ENCODE results near the gene MRPL22. TPM values are rescaled to one million over a fixed set of nuclear protein-coding genes. Genes with fewer than 3 reads are reported as not detected.

The MRPL22 gene
- total RNA-seq, 1 experiment from 2014 or later: 68.3 TPM

- H3K4me1 ChIP-seq (ENCODE audit: control insufficient read depth in 1 of 2, insufficient read depth in 2 of 2, low read length in 2 of 2): peaks cover 8 to 9% of the 10 kb centered on the region in 2 experiments
- peaks cover 72% of the 10 kb centered on the region for H3K79me2 ChIP-seq (ENCODE audit: insufficient read depth, low read length)
- RAD21 ChIA-PET (ENCODE audit: low non-redundant PET in 1 of 2, low total read pairs in 2 of 2, uncharacterized antibody in 2 of 2, unreplicated experiment in 2 of 2): no interaction called here
- H3K9me3 ChIP-seq (ENCODE audit: control insufficient read depth in 1 of 2, insufficient read depth in 1 of 2, low read depth in 1 of 2, low read length in 2 of 2): no peaks in the 10 kb centered on the region
- no peak overlapping the region for H3K27ac ChIP-seq (ENCODE audit: low read depth, low read length)
- no peak overlapping the region for H3K4me2 ChIP-seq (ENCODE audit: low read length)
- no peak overlapping the region for H2AFZ ChIP-seq (ENCODE audit: low read depth, low read length, poor library complexity, severe bottlenecking)
- H3K4me3 ChIP-seq (replicated peaks in 1 of 2; ENCODE audit: low read depth in 1 of 2, low read length in 2 of 2): no peak overlapping the region
- intact Hi-C loops (cut with micrococcal nuclease): no loop called here
- TF ChIP-seq ELF1 (IDR thresholded peaks at IDR 0.05; ENCODE audit: borderline replicate concordance, low read depth) (no peak), EZH2phosphoT487 (IDR thresholded peaks at IDR 0.05; ENCODE audit: borderline replicate concordance) (no peak), JUND (IDR thresholded peaks at IDR 0.05) (no peak), ZNF274 (IDR thresholded peaks at IDR 0.05; ENCODE audit: low read depth, low read length) (no peak), EZH2 (IDR thresholded peaks at IDR 0.05) (no peak), FOSL1 (IDR thresholded peaks at IDR 0.05; ENCODE audit: low read depth) (no peak), MAX (IDR thresholded peaks at IDR 0.05) (no peak), CBX3 (IDR thresholded peaks at IDR 0.05; ENCODE audit: low read depth) (no peak), POLR2AphosphoS5 (IDR thresholded peaks at IDR 0.05; ENCODE audit: low read depth, low read length) (no peak), SRF (IDR thresholded peaks at IDR 0.05; ENCODE audit: low read depth) (no peak), ATF3 (IDR thresholded peaks at IDR 0.05) (no peak), REST (IDR thresholded peaks at IDR 0.05; ENCODE audit: low read depth) (no peak), ZBTB33 (IDR thresholded peaks at IDR 0.05; ENCODE audit: extremely low read depth, insufficient replicate concordance, low read length) (no peak), RAD21 (IDR thresholded peaks at IDR 0.05; ENCODE audit: low read depth) (no peak)
- no TSS peak for BruUV-seq (replicated peaks)
- DNase-seq (ENCODE audit: low read depth, low spot score): no peak
- POLR2A ChIA-PET: no interaction called here
- no peaks in the 10 kb centered on the region; a peak in 1 of 4 replicates for H3K36me3 ChIP-seq (ENCODE audit: control insufficient read depth in 1 of 2, insufficient read depth in 2 of 2, low read length in 2 of 2)
- no peaks in the 10 kb centered on the region for H4K20me1 ChIP-seq (ENCODE audit: insufficient read depth)
- no peak for ATAC-seq
- no peaks in the 10 kb centered on the region for H3K27me3 ChIP-seq (ENCODE audit: insufficient read depth, low read length)
- no peaks in the 10 kb centered on the region for H3K9me2 ChIP-seq (ENCODE audit: insufficient read depth)
- no peak overlapping the region for H3K9ac ChIP-seq (ENCODE audit: low read length)
- CTCF ChIA-PET: no interaction called here
These were observed 2.7 kb downstream of the MRPL22 start for GRCh38 chr5:154943527-154943926.
